LNCaP clone FGC (cell line): Measurements from ENCODE around the gene GPR4.

Experiments used
- DNase-seq: peaks from one replicate; pipeline ENCODE4 v3.0.0-alpha.2; 2011; ENCODE audit warnings: low read depth
- H3K4me3 ChIP-seq: 2 replicates; pipeline ENCODE4 v1.5.1; 2011; ENCODE audit warnings: mild to moderate bottlenecking, low read depth, low read length, control low read depth
- CTCF ChIP-seq: IDR thresholded peaks from 2 replicates; pipeline ENCODE4 v1.5.1; 2012; ENCODE audit warnings: mild to moderate bottlenecking; ENCODE audit not compliant: control insufficient read depth, insufficient read depth; ENCODE audit errors: extremely low read depth

GPR4 gene

GRCh38 chr19:45593520-45593919 is 8.5 kb downstream of the GPR4 start:
- TF ChIP-seq CTCF = no peak
- H3K4me3 ChIP-seq = no peak overlapping the region
- no peak for DNase-seq

- no peak overlapping the region for H3K4me3 ChIP-seq
- no peak for TF ChIP-seq CTCF
- no peak for DNase-seq
Measured at GRCh38 chr19:45592366-45592765, 9.6 kb downstream of the GPR4 start.

GRCh38 chr19:45591638-45592005 is 10.4 kb downstream of the GPR4 start:
- TF ChIP-seq CTCF = no peak
- no peak for DNase-seq
- no peak overlapping the region for H3K4me3 ChIP-seq

GRCh38 chr19:45591004-45591637 is 10.9 kb downstream of the GPR4 start:
- TF ChIP-seq CTCF = no peak
- no peak for DNase-seq
- no peak overlapping the region for H3K4me3 ChIP-seq

GRCh38 chr19:45590300-45591003 is 11.6 kb downstream of the GPR4 start:
- DNase-seq = no peak
- no peak for TF ChIP-seq CTCF
- H3K4me3 ChIP-seq = no peak overlapping the region

GRCh38 chr19:45589768-45590167 is 12.2 kb downstream of the GPR4 start:
- H3K4me3 ChIP-seq = no peak overlapping the region
- no peak for TF ChIP-seq CTCF
- no peak for DNase-seq

GRCh38 chr19:45587873-45588272 is 14.1 kb downstream of the GPR4 start:
- no peak for DNase-seq
- no peak overlapping the region for H3K4me3 ChIP-seq
- TF ChIP-seq CTCF = no peak
